CMK (cell line): Measurements from ENCODE around the gene TTC4.
"Not testable (repeated sequence)": the region's sequence is repeated elsewhere in the genome, so short reads cannot be mapped to it uniquely, and the experiment has no call there.

Experiments
- DNase-seq: peaks from one replicate; pipeline ENCODE4 v3.0.0-alpha.2; 2010; ENCODE audit warnings: low read depth

The TTC4 gene

GRCh38 chr1:54748094-54748835, 32.6 kb downstream of the TTC4 start:
- DNase-seq = no peak

- DNase-seq = no peak
These were observed 34.9 kb downstream of the TTC4 start for GRCh38 chr1:54750596-54750995.

GRCh38 chr1:54751426-54751825, 35.8 kb downstream of the TTC4 start:
- no peak for DNase-seq

- no peak for DNase-seq
These were observed 38.4 kb downstream of the TTC4 start for GRCh38 chr1:54754045-54754444.

- no peak for DNase-seq
These were observed 39.0 kb downstream of the TTC4 start for GRCh38 chr1:54754486-54755285.

GRCh38 chr1:54757833-54758232, 42.2 kb downstream of the TTC4 start:
- DNase-seq = no peak

GRCh38 chr1:54758678-54759348, 43.2 kb downstream of the TTC4 start:
- no peak for DNase-seq

- DNase-seq = no peak
These were observed 48.1 kb downstream of the TTC4 start for GRCh38 chr1:54763816-54764132.

- DNase-seq = peak; percentile 100
These were observed 48.7 kb downstream of the TTC4 start, which contains the start of gene PARS2 for GRCh38 chr1:54764133-54764921. Gene PARS2, minus strand, starts transcription at chr1:54764523. Its CDS starts 5,362 bp downstream, at chr1:54759161.

GRCh38 chr1:54764922-54765561, 49.4 kb downstream of the TTC4 start:
- no peak for DNase-seq

- DNase-seq = no peak
These were observed 51.1 kb downstream of the TTC4 start for GRCh38 chr1:54766726-54767125.

GRCh38 chr1:54767526-54767925, 51.9 kb downstream of the TTC4 start:
- no peak for DNase-seq

- no peak for DNase-seq
These were observed 52.4 kb downstream of the TTC4 start for GRCh38 chr1:54768093-54768492.

- no peak for DNase-seq
These were observed 57.3 kb downstream of the TTC4 start for GRCh38 chr1:54772951-54773350.

GRCh38 chr1:54774820-54775498, 59.3 kb downstream of the TTC4 start:
- DNase-seq = peak; percentile 36

- not testable (repeated sequence) for DNase-seq
These were observed 60.4 kb downstream of the TTC4 start for GRCh38 chr1:54775828-54776721.

GRCh38 chr1:54777011-54777410, 61.4 kb downstream of the TTC4 start:
- DNase-seq = no peak

GRCh38 chr1:54777431-54777830, 61.8 kb downstream of the TTC4 start:
- no peak for DNase-seq

- DNase-seq = no peak
These were observed 65.5 kb downstream of the TTC4 start for GRCh38 chr1:54781023-54781723.
